Panc1 (cell line): ENCODE results near the gene NELFE.

Experiments used
- CTCF ChIP-seq: fragments of 450-650 bp; IDR thresholded peaks from 2 replicates; pipeline ENCODE4 v1.5.1; 2017; ENCODE audit warnings: mild to moderate bottlenecking
- POLR2AphosphoS5 ChIP-seq: IDR thresholded peaks from 2 replicates; pipeline ENCODE4 v1.6.1; 2012; ENCODE audit warnings: mild to moderate bottlenecking, low read depth, low read length, moderate library complexity
- REST ChIP-seq, 2 experiments: IDR thresholded peaks; 2 replicates each; pipeline ENCODE4 v1.6.1; 2011 to 2012; ENCODE audit warnings: low read depth in 2 of 2, control low read depth in 1 of 2, low read length in 1 of 2, mild to moderate bottlenecking in 1 of 2, moderate library complexity in 1 of 2; ENCODE audit not compliant: insufficient read depth in 1 of 2

GRCh38 chr6:31949926-31950548 lies 8.7 kb downstream of the NELFE start:
- TF ChIP-seq CTCF (no peak), REST (IDR thresholded peaks at IDR 0.05; ENCODE audit: insufficient read depth in 1 of 2, low read depth in 2 of 2, low read length in 1 of 2) (no peak), POLR2AphosphoS5 (no peak)
